Stimulated activated CD8-positive, alpha-beta memory T cell treated with anti-CD3 and anti-CD28 coated beads, Interleukin-7, amount 100 ng/mL, for 4 hours (primary cell): ENCODE results near the gene SNN.

ENCODE experiments used
- DNase-seq, 2 donors: peaks; one replicate each; pipeline ENCODE4 v3.0.0-alpha.2; 2020; ENCODE audit warnings: low read depth in 2 of 2

The SNN gene

DNA sequence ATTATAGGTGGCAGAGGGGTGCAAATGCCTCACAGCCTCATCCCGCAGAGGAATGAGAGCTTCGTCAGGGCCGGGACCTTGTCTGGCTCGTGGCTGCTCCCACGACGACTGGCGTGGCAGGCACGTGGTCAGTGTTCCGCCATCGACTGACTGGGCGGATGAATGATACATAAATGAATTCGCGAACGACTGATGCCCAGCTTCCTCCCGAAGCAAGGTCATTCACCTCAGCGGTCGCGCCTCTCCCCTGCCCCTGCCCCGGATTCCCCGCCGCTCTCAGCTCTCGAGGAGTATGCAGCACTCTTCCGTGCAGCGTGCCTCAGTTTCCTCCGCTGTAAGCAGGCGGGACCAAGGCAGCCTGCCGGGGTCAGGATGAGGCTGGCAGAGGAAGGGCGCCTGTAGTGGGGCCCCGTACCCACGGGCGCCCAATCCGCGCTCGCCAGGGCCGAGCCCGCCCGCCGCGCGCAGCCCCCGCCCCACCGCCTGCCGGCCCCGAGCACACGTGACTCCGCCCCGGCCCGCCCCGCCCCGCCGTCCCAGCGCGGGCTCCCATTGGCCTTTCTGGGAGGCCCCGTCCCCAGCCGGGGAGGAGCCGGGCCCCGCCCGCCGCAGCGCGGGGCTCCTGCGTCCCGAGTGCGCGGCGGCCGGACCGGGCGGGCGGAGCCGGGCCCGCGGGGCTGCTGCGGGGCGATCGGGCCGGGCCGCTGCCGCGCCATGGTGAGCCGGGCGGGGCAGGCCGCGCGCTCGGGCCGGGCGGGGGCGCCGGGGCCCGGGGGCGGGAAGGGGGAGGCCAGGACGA, at the start of gene SNN:
SNN (plus strand) TSS at position 632 of the 799 bp plus-strand sequence. CDS start 7,605 bp downstream, outside the sequence.
- peak; percentile 59 to 79 for DNase-seq

DNA sequence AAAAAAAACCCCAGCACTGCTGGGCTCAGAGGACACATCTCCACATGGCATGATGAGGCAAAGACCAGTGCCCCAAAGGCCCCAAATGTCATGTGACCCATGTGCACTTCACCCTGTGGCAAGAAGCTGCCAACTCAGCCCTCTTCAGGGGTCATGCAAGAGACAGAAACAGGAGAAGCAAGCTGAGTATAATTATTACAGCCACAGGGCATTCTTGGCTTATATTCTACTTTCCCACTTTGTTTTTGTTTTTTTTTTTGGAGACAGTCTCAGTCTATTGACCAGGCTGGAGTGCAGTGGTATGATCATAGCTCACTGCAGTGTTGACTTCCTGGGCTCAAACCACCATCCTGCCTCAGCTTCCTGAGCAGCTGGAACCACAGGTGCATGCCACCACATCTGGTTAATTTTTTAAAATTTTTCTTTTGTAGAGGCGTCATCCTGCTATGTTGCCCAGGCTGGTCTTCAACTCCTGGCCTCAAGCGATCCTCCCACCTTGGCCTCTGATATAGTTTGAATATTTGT, 48.9 kb upstream of the SNN start:
- no peak for DNase-seq

DNA sequence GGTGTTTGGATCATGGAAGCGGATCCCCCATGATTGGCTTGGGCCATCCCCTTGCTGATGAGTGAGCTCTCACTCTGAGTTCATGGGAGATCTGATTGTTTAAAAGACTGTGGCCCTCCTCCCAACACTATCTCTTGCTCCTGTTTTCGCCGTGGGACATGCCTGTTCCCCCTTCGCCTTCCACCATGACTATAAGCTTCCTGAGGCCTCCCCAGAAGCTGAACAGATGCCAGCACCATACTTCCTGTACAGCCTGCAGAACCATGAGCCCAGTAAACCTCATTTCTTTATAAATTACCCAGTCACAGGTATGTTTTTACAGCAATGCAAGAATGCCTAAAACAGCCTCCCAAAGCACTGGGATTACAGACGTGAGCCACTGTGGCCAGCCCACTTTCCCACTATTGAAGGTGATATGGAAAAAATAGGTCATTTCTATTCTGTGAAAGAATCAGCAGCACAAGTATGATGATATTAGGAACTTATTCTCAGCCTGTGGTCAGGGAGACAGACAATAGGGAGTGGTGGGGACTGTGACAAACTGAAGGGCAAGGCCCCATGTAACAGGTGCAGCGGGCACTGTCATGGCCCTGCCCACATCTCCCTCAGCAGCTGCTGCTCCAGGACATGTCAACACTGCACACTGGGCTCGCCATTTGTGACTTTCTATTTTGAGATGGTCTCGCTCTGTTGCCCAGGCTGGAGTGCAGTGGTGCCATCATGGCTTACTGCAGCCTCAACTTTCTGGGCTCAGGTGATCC, 47.8 kb upstream of the SNN start:
- no peak for DNase-seq

DNA sequence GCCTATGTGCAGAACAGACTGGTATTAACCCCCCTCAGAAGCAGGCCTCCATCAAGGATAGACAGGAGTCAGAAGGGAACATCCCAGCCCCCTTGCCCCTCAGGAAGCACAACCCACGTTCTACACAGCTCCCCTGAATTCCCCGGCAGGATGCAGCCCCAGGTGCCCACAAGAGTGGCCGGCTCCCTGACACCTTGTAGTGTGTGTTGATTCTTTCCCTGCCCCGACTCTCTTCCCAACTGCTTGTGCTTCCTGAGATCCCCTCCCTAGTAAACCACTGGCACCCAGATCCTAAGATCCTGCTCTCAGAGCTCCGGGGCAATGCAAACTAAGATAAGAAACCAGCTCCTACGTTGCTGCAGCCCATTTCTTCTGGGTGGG, 46.7 kb upstream of the SNN start:
- no peak for DNase-seq

DNA sequence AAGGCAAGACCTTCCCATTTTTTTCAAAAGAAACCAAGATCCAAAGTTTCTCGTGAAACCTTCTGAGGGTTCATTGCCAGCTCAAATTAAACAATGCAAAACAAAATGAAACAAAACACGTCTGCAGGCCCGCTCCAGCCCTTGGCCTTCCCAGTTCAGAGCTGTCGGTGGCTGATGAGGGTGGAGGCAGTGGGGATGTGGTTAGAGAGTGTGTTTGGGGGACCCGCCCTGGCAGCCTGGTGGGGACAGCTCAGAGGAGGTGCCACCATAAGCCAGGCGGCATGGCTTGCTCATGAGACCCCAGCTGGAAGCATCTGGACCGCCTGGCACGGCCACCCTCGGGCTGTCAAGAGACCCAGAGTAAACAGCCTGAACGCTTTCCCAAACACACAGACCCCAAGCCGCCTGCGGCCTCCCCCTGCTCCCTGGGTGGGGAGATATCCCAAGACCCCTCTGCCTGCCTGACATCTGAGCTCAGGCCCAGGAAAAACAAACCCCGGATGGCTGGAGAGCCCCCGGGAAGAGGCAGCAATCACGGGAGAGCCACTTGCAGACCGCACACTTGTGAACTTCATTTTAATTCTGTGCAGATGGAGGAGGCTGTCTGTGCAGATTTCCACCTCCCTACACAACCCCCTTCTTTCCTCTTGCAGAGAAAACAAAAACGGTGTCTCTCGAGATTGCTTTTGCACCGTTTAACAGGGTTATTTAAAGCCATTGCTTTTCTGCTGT, 46.2 kb upstream of the SNN start:
- DNase-seq = peak in 1 of 2 donors; percentile 33

DNA sequence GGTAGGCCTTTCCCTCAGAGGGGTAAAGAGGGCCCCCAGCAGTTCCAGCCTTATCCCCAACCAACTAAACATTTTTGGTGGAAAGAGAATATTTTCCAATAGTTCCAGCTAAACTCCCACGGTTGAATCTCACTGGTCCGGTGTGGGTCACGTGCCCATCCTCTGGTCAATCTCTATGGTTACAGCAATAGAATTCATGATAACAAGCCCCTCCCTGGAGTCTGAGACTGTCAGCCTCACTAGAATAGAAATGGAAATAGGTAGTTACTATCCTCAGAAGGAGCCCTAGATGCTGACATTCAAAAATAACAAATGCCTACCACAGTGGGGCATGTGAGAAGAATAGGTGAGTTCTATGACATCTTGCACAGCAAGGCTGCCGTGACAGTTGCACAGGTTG, 44.0 kb upstream of the SNN start:
- no peak for DNase-seq

DNA sequence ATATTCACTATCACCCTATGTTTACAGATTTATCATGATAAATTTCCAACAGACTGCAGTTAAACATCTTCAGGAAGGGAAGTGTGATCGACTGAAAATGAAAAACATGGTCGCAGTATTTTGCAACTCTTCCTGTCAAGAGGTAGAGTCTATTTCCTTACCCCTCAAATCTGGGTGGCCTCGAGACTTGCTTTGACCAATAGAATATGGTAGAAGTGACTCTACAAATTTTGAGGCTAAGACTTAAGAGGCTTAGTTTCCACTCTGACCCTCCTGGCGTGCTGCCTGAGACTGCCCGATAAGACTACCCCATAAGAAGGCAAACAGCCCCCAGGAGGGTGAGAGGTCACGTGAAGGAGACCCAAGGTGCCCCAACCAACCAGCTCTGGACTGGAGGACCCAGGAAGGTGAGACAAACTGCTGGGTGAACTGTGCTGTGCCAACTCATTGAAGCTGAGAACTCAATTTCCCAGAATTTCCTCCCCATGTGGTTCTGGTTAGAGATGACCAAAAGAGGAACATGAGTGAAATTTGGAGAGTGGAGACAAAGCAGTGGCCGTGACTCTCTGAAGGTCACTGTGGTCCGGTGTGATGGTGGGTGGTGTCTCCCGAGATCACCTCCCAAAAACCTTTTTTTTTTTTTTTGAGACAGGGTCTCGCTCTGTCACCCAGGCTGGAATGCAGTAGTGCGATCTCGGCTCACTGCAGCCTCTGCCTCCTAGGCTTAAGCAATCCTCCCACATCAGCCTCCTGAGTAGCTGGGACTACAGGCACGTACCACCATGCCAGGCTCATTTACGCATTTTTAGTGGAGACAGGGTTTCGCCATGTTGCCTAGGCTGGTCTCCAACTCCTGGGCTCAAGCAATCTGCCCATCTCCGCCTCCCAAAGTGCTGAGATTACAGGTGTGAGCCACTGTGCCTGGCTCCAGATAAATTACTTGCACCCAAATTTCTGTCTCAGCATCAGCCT, 43.3 kb upstream of the SNN start:
- DNase-seq = no peak

DNA sequence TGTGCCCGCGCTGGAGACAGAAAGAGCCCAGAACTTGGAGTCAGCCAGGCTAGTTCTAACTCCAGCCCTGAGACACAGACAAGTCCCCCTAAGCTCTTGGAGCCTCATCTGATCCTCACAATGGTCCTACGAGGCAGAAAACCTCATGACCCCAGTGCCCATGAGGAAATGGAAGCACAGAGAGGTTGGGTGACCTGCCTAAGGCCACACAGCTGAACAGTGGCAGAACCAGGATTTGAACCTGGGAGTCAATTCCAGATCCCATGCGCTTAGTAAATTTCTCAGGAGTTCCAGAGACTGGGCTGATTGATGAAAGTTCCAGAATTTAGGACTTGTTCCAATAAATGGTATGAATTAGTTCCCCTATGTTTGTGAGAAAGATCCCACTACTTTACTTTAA, 42.5 kb upstream of the SNN start:
- DNase-seq = no peak

DNA sequence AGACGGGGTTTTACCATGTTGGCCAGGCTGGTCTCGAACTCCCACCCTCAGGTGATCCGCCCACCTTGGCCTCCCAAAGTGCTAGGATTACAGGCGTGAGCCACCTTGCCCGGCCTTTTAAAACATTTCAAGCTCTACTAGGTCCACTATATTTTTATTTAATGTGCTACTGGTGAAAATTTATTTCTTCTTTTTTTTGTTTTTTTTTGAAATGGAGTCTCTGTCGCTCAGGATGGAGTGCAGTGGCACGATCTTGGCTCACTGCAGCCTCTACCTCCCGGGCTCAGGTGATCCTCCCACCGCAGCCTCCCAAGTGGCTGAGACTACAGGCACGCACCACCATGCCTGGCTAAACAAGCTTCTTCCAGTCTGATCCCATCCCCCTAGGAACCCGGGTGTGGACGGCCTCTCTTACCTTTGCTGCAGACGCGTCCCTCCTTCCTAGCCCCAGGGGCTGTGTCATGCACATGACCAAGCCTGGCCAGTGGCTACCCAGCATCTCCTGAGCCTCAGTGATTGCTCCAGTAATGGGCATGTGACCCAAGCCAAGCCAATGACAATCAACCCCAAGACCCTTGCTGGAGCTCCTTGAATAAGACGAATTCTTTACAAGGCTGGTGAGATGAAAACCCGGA, 41.5 kb upstream of the SNN start:
- no peak for DNase-seq

DNA sequence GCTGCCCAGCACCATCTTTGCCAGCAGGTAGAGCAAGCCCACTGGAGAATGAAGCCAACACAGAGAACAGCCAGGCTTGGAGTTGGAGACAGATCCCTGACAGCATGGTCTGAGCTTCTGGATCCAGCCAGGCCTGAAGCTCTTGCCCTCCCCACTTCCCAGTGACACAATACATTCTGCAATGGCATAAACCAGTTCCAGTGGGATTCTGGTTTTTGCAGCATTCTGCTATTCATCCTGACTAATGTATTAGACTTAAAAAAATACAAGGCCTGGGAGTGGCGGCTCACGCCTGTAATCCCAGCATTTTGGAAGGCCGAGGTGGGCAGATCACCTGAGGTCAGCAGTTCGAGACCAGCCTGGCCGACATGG, 41.0 kb upstream of the SNN start:
- no peak for DNase-seq

DNA sequence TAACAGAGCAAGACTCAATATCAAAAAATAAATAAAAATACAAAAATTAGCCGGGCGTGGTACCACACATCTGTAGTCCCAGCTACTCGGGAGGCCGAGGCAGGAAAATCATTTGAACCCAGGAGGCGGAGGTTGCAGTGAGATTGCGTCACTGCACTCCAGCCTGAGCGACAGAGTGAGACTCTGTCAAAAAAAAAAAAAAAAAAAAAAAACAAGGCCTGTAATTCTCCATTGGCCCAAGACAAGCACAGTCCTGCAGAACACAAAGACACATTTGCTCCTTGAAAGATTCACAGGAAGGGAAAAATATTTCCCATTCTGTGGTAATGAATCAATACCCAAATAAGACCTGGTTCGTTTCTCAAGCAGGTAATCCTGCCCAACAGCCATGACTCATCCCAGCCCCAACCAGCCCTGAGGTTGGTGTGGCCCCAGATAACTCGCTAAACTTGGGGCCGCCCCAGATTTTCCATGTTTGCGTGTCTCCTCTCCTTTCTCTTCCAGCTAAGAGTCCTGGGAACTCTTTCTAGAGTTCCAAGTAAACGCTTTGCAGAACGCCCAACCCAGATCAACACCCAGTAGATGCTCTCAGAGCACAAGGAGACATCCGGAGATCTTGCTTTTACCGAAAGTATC, 40.3 kb upstream of the SNN start:
- DNase-seq = no peak

DNA sequence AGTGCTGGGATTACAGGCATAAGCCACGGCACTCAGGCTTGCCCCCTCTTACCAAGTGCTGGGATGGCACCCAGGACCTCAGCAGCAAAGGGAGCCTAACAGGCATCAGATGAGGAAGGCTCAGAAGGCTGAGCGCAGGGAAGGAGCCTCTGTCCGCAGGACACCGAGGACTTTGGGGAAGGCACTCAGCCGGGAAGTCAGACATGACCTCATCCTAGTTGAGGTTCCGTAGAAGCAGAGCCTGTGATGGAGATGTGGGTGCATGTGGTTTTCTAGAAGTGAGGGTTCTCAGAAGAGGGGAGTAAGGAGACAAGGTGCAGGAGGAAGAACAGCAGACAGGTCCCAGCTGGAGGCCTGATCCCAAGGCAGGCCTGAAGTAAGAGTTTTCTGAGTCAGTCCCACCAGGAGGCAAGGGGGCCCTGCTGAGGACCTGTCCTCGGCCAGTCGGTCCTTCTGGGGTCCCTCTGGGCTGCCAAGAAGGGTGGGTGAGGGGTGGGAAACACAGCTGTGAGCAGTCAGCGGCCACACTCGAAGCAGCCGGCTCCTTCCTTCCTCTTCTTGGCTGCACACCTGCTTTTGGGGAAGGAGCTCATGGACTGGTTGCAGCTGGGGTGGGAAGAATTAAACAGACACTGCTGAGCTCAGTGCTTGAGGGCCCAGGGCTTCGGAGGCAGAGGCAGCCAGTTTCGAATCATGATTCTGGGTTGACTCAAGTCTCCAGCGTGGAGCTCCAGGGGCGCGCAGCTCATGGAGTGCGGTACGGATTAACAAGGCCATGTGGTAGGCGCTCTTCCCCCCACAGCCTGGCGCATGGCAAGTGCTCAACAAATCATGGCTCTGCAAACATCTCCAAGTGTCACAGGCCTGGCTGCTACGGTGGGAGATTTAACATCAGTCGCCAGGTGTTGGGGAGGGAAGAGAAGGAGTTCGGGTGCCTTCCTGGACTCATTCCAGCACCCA, 38.9 kb upstream of the SNN start:
- DNase-seq = no peak

DNA sequence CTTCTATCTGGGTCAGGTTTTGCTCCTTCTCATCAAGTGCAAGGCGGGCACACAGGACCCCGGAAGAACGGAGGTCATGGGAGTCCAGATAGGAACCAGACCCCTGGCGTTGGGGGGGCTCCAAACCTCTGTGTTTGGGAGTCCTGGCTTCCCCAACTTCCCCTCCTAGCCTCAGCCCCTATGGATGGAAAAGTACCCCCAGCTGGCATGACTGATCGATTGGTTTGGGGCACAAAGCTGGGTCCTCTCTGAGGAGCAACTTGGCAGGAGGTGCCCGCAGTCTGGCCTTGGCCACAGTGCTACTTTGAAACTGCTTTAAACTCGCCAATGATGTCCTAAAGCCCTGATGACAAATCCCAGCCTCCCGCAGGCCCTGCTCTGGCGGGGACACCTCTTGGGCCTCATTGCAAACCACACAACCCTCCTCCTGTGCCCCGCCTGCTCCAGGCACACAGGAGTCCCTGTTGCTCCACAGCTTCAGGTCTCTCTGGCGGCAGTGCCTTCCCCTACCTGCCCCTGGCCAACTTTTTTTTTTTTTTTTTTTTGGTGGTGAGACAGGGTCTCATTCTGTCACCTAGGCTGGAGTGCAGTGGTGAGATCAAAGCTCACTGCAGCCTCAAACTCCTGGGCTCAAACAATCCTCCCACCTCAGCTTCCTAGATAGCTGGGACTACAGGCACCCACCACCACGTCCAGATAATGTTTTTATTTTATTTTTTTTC, 38.0 kb upstream of the SNN start:
- no peak for DNase-seq

DNA sequence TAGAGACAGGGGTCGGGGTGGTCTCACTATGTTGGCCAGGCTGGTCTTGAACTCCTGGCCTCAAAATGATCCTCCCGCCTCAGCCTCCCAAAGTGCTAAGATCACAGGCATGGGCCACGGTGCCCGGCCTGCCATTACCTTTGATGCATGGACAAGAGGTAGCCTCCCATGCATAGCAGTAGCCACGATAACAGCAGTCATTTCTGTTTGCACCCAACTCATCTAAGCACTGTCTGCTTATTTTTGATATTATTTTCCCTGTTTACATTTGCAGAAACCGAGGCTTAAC, 37.5 kb upstream of the SNN start:
- DNase-seq = no peak

DNA sequence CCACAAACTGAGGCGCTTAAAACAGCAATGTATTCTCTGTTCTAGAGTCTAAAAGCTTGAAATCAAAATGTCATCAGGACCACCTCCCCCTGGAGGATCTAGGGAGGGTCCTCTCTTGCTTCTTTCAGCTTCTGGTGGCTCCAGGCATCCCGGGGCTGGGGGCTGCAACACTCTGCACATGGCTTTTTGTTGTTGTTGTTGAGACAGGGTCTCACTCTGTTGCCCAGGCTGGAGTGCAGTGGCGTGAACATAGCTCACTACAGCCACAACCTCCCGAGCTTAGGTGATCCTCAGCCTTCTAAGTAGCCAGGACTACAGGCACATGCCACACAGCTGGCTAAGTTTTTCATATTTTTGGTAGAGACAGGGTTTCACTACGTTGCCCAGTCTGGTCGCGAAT, 37.0 kb upstream of the SNN start:
- no peak for DNase-seq

DNA sequence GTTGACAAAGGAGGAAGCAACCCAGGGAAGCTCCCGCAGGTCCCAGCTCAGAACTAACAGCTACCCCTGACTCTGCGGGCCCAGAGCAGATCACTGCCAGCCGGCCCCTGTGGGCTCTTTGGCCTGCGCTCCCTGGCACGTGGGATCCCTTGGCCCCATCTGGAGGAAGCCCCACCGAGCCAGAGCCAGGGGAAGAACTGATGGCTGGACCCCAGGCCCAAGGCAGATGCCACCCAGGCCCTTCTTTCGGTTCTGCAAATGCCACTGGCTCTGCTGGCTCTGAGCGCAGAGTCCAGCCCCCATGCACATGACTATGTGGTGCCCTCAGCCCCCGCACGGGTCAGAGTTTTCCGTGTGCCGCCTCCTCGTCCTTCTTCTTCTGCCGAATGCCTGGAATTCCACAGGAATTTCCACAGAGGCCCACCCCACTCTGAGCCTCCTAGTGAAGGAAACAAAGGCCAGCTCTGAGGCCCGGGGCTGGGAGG, 35.8 kb upstream of the SNN start:
- no peak for DNase-seq

DNA sequence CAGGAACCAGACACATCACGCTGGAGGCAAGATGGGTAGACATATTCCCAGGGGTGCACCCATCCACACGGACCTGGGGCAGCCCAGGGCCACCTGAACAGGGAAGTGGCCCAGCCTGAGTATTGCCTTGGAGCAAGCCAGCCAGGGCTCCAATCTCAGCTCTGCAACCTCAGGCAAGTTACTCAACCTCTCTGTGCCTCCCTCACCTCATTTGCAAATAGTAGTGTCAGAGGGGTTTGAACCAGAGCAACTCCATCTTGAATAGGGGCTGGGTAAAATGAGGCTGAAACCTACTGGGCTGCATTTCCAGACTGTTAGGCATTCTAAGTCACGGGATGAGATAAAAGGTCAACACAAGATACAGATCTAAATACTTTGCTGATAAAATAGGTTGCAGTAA, 35.1 kb upstream of the SNN start:
- DNase-seq = no peak

DNA sequence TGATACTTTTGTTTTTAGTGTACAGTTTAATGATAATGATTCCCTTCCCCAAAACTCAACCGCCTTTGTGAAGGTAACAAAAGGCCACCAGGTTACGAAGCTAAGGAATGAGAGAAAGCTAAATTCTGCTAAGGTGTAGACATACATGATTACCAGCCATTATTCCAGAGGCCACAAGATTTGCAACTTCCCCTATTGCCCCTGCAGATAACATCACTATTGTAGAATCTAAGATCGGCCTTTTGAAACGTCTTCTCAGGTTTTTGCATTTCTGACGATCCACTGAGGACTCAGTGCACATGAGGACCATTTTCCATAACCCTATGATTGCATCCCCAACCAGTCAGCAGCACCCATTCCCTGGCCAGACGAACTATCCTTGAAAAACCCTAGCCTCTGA, 33.9 kb upstream of the SNN start:
- no peak for DNase-seq
